GM12865 (cell line): ENCODE measurements around the gene MYOG.
A peak's percentile ranks its signal among the peaks of the same experiment; 100 is the strongest.

ENCODE experiments used
- DNase-seq: peaks from one replicate; pipeline ENCODE4 v3.0.0; 2010; ENCODE audit warnings: low read depth
- H3K4me3 ChIP-seq: 2 replicates; pipeline ENCODE4 v1.5.1; 2011; ENCODE audit warnings: mild to moderate bottlenecking, low read depth, low read length, control low read depth
- CTCF ChIP-seq: IDR thresholded peaks from 2 replicates; pipeline ENCODE4 v1.5.1; 2011; ENCODE audit warnings: low read length, control low read depth, low read depth, inconsistent platforms; ENCODE audit not compliant: insufficient read depth; ENCODE audit errors: missing control alignments

Gene MYOG

GRCh38 chr1:203057911-203058675, 27.7 kb downstream of the MYOG start:
- no peak overlapping the region for H3K4me3 ChIP-seq
- no peak for TF ChIP-seq CTCF
- no peak for DNase-seq

GRCh38 chr1:203056516-203056915, 29.3 kb downstream of the MYOG start:
- no peak for DNase-seq

GRCh38 chr1:203056012-203056411, 29.8 kb downstream of the MYOG start:
- TF ChIP-seq CTCF, result no peak
- H3K4me3 ChIP-seq, result no peak overlapping the region
- no peak for DNase-seq

More at GRCh38 chr1:203056516-203056915, 29.3 kb downstream of the MYOG start:
- no peak overlapping the region for H3K4me3 ChIP-seq
- peak; percentile 21 for TF ChIP-seq CTCF

GRCh38 chr1:203055161-203055799, 30.5 kb downstream of the MYOG start:
- TF ChIP-seq CTCF, result no peak
- DNase-seq, result no peak
- H3K4me3 ChIP-seq, result no peak overlapping the region

- no peak for DNase-seq
- TF ChIP-seq CTCF, result no peak
- no peak overlapping the region for H3K4me3 ChIP-seq
Observed at GRCh38 chr1:203054642-203055041, 31.2 kb downstream of the MYOG start.

GRCh38 chr1:203054184-203054583, 31.6 kb downstream of the MYOG start:
- no peak for TF ChIP-seq CTCF
- no peak for DNase-seq
- H3K4me3 ChIP-seq, result no peak overlapping the region
